Epithelial cell of proximal tubule (primary cell): ENCODE results near the gene NTHL1. TPM values are rescaled to one million over a fixed set of nuclear protein-coding genes. Genes with fewer than 3 reads are reported as not detected.
A peak's percentile ranks its signal among the peaks of the same experiment; 100 is the strongest.

Experiments used
- DNase-seq: peaks from one replicate; pipeline ENCODE4 v3.0.0-alpha.2; 2011; ENCODE audit warnings: low read depth
- H3K4me3 ChIP-seq: 2 replicates; pipeline ENCODE4 v1.5.1; 2011; ENCODE audit warnings: low read depth, mild to moderate bottlenecking, low read length
- total RNA-seq: library from RNA; depleted of rRNA; stranded (reverse); fragments of >200 nt; gene quantifications from 2 replicates; pipeline ENCODE4 v1.2.3, GENCODE V29; 2015
- TF ChIP-seq, protein P1 (sequence below): conservative IDR thresholded peaks from 2 replicates; pipeline ENCODE4 v1.5.1; 2012; ENCODE audit warnings: low read depth, mild to moderate bottlenecking, low read length

NTHL1 gene
- total RNA-seq, 1 donor from 2014 or later, result 61.2 TPM

DNA sequence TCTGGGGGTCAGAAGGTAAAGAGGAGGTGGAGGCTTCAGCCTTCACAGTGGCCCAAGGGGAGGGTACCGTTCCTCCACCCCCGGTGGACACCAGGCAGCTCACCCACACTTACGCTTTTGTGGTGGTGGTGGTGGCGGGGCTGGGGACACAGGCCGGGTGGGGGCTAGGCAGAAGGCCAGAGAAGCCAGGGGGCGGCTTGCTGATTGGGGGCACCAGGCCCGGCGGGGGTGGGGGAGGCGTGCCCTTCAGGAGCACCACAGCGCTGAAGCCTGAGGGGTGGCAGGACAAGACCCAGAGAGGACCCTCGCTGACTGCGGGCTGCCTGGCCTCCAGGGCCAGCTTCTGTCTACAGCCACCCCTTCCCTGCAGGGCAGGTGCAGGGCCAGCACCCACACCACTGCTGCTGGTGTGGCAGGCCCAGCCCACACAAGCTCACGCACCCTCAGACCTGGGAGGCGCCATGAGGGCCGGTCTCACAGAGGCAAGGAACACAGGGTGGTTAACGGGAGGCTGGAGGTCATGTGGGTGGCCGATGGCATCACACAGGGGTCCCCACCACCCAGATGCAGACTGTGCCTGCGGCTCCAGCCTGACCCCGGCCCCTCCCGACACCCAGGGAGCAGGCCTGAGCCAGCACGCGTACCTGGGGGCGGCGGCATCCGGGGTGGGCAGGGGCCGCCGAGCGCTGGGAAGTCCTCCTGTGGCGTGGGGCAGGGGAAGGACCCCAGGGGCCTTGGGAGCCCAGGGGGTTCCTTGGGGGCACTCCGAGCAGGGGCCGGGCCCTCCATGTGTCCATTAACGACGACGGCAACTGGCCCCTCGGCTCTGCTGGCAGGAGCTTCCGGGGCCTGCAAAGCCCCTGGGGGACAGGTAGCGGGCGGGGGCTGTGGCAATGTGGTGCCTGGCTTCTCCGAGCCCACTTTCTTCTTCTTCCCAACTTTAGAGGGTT, 48.5 kb downstream of the NTHL1 start:
- DNase-seq, result no peak
- TF ChIP-seq, protein P1, sequence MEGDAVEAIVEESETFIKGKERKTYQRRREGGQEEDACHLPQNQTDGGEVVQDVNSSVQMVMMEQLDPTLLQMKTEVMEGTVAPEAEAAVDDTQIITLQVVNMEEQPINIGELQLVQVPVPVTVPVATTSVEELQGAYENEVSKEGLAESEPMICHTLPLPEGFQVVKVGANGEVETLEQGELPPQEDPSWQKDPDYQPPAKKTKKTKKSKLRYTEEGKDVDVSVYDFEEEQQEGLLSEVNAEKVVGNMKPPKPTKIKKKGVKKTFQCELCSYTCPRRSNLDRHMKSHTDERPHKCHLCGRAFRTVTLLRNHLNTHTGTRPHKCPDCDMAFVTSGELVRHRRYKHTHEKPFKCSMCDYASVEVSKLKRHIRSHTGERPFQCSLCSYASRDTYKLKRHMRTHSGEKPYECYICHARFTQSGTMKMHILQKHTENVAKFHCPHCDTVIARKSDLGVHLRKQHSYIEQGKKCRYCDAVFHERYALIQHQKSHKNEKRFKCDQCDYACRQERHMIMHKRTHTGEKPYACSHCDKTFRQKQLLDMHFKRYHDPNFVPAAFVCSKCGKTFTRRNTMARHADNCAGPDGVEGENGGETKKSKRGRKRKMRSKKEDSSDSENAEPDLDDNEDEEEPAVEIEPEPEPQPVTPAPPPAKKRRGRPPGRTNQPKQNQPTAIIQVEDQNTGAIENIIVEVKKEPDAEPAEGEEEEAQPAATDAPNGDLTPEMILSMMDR, result no peak
- no peak overlapping the region for H3K4me3 ChIP-seq

DNA sequence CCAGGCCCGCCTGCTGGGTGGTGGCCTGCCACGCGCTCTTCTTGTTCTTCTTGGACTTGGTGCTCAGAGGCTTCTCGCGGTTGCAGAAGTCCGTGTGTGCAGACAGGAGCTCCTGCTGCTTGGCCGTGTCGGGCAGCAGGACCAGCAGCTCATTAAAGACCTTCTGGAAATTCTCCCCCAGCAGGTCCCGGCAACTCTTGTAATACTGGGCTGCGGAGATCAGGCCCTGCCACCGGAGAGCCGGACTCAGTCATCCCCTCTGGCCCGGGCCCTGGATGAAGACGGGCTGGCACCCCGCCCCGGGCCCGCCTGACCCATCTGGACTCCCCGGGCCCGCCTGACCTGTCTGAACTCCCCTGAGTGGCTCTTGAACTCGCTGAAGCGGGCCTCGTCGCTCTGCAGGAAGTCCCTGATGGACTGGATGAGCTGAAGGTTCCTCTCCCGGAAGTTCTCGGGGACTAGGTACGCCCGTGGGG, 49.2 kb downstream of the NTHL1 start:
- no peak overlapping the region for H3K4me3 ChIP-seq
- TF ChIP-seq, protein P1, result no peak
- DNase-seq, result no peak

DNA sequence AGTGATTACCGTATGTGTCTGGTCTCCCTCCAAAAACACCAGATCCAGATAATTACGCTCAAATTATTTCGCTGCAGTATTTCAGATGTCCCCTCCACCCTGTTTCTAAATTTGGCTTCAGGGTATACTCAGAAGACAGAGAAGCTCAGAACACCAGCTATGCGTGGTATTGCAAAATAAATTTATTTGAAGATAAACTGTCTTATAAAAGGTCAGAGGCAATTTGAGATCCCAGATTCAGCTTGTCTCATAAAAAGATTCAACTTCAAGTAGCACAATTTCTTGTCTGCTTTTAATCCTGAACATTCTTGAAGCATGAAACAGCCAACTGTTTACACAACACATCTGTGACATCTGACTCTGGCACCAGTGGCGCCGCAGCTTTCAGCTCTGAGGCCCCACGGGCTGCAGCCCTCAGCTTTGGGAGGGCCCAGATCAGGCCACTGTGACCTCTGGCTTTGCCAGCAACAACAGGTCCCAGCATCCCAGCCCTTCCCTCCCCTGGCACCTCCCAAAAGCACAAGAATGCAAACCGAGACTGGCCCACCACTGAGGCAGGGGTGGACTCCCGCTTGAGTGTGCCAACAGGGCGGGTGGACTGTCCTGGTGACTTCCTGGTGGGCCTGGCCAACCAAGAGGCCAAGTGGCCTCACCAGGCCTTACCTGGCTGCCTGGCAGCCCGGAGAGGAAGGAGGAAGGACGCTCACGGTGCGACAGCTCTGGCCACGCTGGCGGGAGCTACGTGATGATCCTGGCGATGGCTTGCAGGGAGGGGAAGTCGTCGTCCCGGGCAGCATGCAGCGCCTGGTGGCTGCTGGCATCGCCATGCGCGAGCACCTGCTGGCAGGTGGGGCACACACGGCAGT, 49.9 kb downstream of the NTHL1 start:
- no peak overlapping the region for H3K4me3 ChIP-seq
- no peak for DNase-seq
- TF ChIP-seq, protein P1, result no peak

DNA sequence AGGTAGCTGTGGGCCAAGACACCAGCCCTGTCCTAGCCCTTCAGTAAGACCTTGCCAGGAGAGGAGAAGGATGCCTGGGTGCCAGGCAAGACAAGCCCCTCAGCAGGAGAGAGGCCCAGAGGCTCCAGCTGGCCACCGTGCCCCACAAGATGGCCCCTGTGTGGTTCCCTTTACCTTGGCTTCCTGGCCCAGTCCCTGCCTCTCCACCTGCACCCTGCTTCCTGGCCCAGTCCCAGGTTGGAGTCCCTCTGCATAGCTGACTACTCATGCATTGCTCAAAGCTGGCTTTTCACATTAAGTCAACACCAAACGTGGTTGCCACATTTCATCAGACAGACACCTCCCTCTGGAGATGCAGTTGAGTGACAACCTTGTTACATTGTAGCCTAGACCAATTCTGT, 53.9 kb downstream of the NTHL1 start:
- peak; percentile 59 for DNase-seq
- TF ChIP-seq, protein P1, result no peak
- no peak overlapping the region for H3K4me3 ChIP-seq

DNA sequence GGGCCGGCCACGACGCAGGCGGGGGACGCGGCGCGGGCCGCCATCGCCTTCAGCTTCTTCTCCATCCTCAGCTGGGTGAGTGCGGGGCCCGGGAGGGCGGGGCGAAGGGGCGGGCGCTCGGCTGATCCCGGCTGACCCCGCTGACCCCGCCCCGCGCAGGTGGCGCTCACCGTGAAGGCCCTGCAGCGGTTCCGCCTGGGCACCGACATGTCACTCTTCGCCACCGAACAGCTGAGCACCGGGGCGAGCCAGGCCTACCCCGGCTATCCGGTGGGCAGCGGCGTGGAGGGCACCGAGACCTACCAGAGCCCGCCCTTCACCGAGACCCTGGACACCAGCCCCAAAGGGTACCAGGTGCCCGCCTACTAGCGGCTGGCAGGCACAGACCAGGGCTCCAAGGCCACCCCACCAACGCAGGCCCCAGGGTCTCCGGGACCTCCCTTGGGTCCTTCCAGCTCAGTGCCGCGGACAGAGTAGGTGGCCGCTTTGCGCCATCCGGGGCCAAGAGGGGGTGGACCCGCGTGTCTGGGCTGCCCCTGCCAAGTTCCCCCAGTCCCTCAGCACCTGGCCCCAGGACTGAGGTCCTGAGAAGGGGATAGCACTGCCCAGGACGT, 54.8 kb downstream of the NTHL1 start:
- TF ChIP-seq, protein P1, result no peak
- DNase-seq, result no peak
- H3K4me3 ChIP-seq, result no peak overlapping the region

DNA sequence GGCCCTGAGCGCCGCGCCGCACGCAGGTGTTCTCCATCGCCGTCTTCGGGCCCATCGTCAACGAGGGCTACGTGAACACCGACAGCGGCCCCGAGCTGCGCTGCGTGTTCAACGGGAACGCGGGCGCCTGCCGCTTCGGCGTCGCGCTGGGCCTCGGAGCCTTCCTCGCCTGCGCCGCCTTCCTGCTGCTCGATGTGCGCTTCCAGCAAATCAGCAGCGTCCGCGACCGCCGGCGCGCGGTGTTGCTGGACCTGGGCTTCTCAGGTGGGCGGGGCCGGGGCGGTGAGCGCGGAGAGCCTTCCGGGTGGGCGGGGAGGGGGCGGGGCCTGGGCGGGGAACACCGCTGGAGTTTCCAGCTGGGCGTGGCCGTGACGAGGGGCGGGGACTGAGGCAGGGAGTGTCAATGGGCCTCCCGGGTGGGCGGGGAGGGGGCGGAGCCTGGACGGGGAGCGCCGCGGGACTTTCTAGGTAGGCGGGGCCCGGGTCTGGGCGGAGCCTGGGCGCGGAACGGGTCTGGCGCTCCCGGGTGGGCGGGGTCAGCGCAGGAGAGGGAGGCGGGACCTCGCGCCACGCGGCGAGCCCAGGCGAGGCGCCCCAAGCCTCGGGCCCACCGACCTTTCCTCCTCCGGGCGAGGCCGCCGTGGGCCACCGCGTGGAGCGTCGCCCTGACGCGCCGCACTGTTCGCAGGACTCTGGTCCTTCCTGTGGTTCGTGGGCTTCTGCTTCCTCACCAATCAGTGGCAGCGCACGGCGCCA, 55.5 kb downstream of the NTHL1 start:
- H3K4me3 ChIP-seq, result peak overlapping the region; percentile 26
- TF ChIP-seq, protein P1, result no peak
- DNase-seq, result no peak
